Caco-2 (cell line): ENCODE measurements around the gene LHX4. TPM values are rescaled to one million over a fixed set of nuclear protein-coding genes. Genes with fewer than 3 reads are reported as not detected.

ENCODE experiments used
- BruUV-seq: library from RNA; stranded (reverse); fragments of 400-500 nt; replicated peaks from 2 replicates; lab custom pipeline; 2021; lab: Mats Ljungman, UMichigan
- CTCF ChIA-PET: fragments of 300-600 bp; sonication (Branson Sonifier 250); formaldehyde crosslinking; loops from one replicate; lab custom pipeline; 2022; ENCODE audit warnings: antibody characterized with exemption; lab: Charles Lee
- POLR2A ChIA-PET: fragments of 300-600 bp; sonication (Branson Sonifier 250); formaldehyde crosslinking; loops from one replicate; lab custom pipeline; 2022; ENCODE audit warnings: antibody characterized with exemption; lab: Charles Lee
- DNase-seq, 2 experiments: peaks; one replicate each; pipeline versions ENCODE4 v3.0.0 to v3.0.0-alpha.2; 2020 to 2022
- H3K27me3 ChIP-seq: replicated peaks from 2 replicates; pipeline ENCODE4 v1.6.0; 2011; ENCODE audit warnings: low read length; ENCODE audit not compliant: control insufficient read depth, insufficient read depth
- H3K36me3 ChIP-seq: 2 replicates; pipeline ENCODE4 v1.5.1; 2011; ENCODE audit warnings: low read length; ENCODE audit not compliant: control insufficient read depth, insufficient read depth
- H3K4me1 ChIP-seq: fragments of 250-450 bp; sonication (Bioruptor Pico); 2 replicates; pipeline ENCODE4 v1.5.1; 2020; ENCODE audit warnings: mild to moderate bottlenecking
- H3K4me3 ChIP-seq: 2 replicates; pipeline ENCODE4 v1.5.1; 2011; ENCODE audit warnings: low read depth, mild to moderate bottlenecking, control low read depth, low read length
- H3K9me3 ChIP-seq: fragments of 250-450 bp; sonication (Bioruptor Pico); 2 replicates; pipeline ENCODE4 v1.5.1; 2020; ENCODE audit warnings: mild to moderate bottlenecking, moderate library complexity
- H3K27ac Mint-ChIP-seq: one replicate; pipeline ENCODE4 v1.8.0; 2022; ENCODE audit warnings: mixed read lengths; ENCODE audit not compliant: unreplicated experiment
- H3K27me3 Mint-ChIP-seq: one replicate; pipeline ENCODE4 v1.8.0; 2022; ENCODE audit warnings: mixed read lengths; ENCODE audit not compliant: insufficient read depth, unreplicated experiment
- H3K36me3 Mint-ChIP-seq: one replicate; pipeline ENCODE4 v1.8.0; 2022; ENCODE audit warnings: mild to moderate bottlenecking, mixed read lengths; ENCODE audit not compliant: insufficient read depth, unreplicated experiment
- H3K4me1 Mint-ChIP-seq: one replicate; pipeline ENCODE4 v1.8.0; 2022; ENCODE audit warnings: low read depth, mixed read lengths; ENCODE audit not compliant: unreplicated experiment
- H3K4me3 Mint-ChIP-seq: one replicate; pipeline ENCODE4 v1.8.0; 2022; ENCODE audit warnings: mild to moderate bottlenecking, moderate library complexity, mixed read lengths; ENCODE audit not compliant: unreplicated experiment
- H3K9me3 Mint-ChIP-seq: one replicate; pipeline ENCODE4 v1.8.0; 2022; ENCODE audit warnings: mixed read lengths; ENCODE audit not compliant: unreplicated experiment
- intact Hi-C: fragments of 100-400 bp; cut with micrococcal nuclease; formaldehyde crosslinking; loops from one replicate; pipeline ENCODE4 v1.10.0; 2022; ENCODE audit not compliant: unreplicated experiment
- total RNA-seq: library from RNA; stranded (reverse); gene quantifications from 2 replicates; pipeline ENCODE4 v1.2.3, GENCODE V29; 2022
- TF ChIP-seq, protein P1 (sequence below), 2 experiments: fragments of 200-600 bp in 1 of 2; IDR thresholded peaks; 1 replicate in 1 of 2; 2 replicates in 1 of 2; pipeline versions ENCODE4 v1.5.1 to v1.8.0; 2011 to 2022; ENCODE audit warnings: antibody characterized with exemption in 1 of 2, control low read depth in 1 of 2, inconsistent platforms in 1 of 2, low read depth in 1 of 2, low read length in 1 of 2, mild to moderate bottlenecking in 1 of 2, moderate library complexity in 1 of 2; ENCODE audit not compliant: insufficient read depth in 1 of 2, severe bottlenecking in 1 of 2, unreplicated experiment in 1 of 2

The LHX4 gene
- total RNA-seq, 1 experiment from 2014 or later: 0.16 TPM

DNA sequence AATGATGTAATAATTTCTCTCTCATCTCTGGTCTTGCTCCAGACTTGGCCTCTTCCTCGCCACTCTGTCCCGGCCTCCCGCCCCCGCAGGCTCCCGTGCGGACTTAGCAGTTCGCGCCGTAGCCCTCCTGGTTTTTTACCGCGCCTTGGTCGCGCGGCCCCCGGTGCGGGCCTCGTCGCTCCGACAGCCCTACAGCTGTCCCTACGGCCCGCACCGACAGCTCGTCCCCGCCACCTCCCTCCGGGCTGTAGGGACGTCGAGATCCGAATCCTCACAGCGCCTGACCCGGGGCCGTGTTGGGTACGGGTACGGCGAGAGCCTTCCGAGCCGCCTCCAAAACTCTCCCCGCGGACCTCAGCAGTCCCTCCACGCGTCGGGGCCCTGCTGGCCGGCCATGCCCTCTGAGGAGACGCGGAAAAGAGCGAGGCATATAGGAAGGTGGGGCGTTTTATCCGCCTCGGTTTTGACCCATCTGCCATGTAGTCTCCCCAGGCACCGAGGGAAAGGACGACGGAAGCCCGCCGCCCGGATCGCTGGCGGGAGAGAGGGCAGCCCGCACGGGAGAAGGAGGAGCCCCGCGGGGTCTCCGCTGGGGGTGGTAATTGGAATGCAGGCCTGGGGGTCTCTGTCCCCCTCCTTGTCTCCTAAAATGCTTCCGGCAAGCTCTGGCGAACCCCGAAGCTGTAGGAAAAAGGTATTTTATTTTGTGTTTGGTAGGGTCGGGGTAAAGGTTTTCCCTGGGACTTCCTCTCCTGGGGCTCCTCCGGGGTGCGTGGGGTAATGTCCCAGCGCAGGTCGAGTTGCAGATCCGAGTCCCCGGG is 3.3 kb downstream of the LHX4 start:
- intact Hi-C loops: loop anchor here (5.0 kb wide), 1 partner anchor 46 kb away; no protein-coding TSS in a partner anchor
- POLR2A ChIA-PET: no interaction called here
- no TSS peak for BruUV-seq
- H3K4me3 Mint-ChIP-seq: peak overlapping the region; percentile 76
- no peaks in the 10 kb centered on the region for H3K36me3 Mint-ChIP-seq
- H3K9me3 Mint-ChIP-seq: no peaks in the 10 kb centered on the region
- no peak overlapping the region for H3K27ac Mint-ChIP-seq
- H3K4me3 ChIP-seq: no peak overlapping the region
- peaks cover 7% of the 10 kb centered on the region for H3K4me1 Mint-ChIP-seq
- no peaks in the 10 kb centered on the region for H3K9me3 ChIP-seq
- TF ChIP-seq, protein P1, sequence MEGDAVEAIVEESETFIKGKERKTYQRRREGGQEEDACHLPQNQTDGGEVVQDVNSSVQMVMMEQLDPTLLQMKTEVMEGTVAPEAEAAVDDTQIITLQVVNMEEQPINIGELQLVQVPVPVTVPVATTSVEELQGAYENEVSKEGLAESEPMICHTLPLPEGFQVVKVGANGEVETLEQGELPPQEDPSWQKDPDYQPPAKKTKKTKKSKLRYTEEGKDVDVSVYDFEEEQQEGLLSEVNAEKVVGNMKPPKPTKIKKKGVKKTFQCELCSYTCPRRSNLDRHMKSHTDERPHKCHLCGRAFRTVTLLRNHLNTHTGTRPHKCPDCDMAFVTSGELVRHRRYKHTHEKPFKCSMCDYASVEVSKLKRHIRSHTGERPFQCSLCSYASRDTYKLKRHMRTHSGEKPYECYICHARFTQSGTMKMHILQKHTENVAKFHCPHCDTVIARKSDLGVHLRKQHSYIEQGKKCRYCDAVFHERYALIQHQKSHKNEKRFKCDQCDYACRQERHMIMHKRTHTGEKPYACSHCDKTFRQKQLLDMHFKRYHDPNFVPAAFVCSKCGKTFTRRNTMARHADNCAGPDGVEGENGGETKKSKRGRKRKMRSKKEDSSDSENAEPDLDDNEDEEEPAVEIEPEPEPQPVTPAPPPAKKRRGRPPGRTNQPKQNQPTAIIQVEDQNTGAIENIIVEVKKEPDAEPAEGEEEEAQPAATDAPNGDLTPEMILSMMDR (IDR thresholded peaks at IDR 0.05; ENCODE audit: insufficient read depth in 1 of 2, low read depth in 1 of 2, low read length in 1 of 2, severe bottlenecking in 1 of 2, unreplicated experiment in 1 of 2): no peak
- H3K27me3 Mint-ChIP-seq: peaks cover 29% of the 10 kb centered on the region
- H3K27me3 ChIP-seq: peaks cover 19% of the 10 kb centered on the region
- H3K36me3 ChIP-seq: no peaks in the 10 kb centered on the region
- CTCF ChIA-PET: no interaction called here
- no peak for DNase-seq
- peaks cover 6% of the 10 kb centered on the region; the same call in 1 of the 2 replicates for H3K4me1 ChIP-seq

DNA sequence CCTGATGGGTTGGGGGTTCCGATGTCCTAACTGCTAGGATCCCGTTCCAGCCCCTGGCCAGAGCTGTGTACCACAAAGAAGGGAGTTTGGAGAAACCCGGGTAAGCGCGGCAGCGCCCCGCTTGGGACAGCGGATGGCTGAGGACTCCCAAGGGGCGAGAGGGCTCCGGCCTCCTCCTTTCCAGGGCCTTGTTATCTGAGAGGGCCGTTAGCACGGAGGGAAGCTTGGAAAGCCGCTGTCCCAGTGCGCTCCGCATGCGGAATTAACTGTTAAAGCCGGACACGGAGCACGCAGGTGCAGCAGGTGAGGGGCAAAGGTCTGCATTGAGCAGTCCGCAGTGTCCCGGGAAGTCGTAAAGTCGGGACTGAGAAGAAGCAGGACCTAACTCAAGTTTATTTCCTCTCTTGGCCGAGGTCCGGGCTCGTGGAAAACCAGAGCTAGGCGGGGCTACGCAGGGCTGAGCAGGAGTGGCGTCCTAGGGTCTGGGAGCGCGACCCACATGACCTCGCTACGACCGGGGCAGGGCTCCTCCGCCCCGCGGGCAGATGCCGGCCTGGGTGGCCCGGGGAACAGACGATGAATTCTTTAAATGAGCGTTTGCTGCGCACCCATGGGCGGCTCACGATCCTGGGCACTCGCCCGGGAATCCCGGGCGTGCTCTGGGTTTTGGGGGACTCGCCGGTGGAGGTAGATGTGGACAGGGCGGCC is 4.5 kb downstream of the LHX4 start:
- H3K4me1 Mint-ChIP-seq: peaks cover 7% of the 10 kb centered on the region
- ChIA-PET CTCF (interaction anchor here (1.1 kb wide), 1 partner anchor 46 kb away, joined by 4 read pairs; no protein-coding TSS in a partner anchor), POLR2A (no interaction called here)
- Histone ChIP-seq H3K27me3 (peaks cover 16% of the 10 kb centered on the region), H3K9me3 (no peaks in the 10 kb centered on the region), H3K4me3 (peak overlapping the region; percentile 42), H3K36me3 (no peaks in the 10 kb centered on the region), H3K4me1 (peaks cover 6% of the 10 kb centered on the region; the same call in 1 of the 2 replicates)
- no peaks in the 10 kb centered on the region for H3K36me3 Mint-ChIP-seq
- no peak overlapping the region for H3K27ac Mint-ChIP-seq
- BruUV-seq: no TSS peak
- no peaks in the 10 kb centered on the region for H3K9me3 Mint-ChIP-seq
- TF ChIP-seq, protein P1 (IDR thresholded peaks at IDR 0.05; ENCODE audit: insufficient read depth in 1 of 2, low read depth in 1 of 2, low read length in 1 of 2, severe bottlenecking in 1 of 2, unreplicated experiment in 1 of 2): peak in 1 of 2 experiments; percentile 10
- DNase-seq: peak; percentile 56 to 62
- peak overlapping the region; percentile 76 for H3K4me3 Mint-ChIP-seq
- intact Hi-C loops: loop anchor here (5.0 kb wide), 1 partner anchor 47 kb away; no protein-coding TSS in a partner anchor
- H3K27me3 Mint-ChIP-seq: peaks cover 30% of the 10 kb centered on the region

DNA sequence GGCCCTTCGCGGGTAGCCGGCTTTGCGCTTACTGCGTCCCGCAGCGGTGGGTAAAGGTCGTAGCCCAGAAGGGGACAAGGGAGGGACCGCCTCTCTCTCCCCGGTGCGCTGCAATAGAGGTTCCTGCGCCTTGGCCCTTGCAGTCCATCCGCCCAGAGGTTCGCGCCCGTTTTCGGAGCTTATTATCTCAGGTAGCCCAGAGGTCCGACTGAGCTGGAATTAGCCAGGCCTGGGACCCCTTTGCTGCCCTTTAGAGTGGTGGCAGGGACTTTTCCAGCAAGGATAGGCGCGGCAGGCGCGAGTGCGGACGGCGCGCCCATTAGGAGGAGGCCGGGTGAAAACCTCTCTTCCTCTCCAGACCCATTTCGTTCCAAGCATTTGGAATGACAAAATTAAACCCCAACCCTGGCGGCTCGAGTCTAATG is 5.0 kb downstream of the LHX4 start:
- peaks cover 7% of the 10 kb centered on the region for H3K4me1 Mint-ChIP-seq
- ChIA-PET POLR2A (no interaction called here), CTCF (interaction anchor here (1.1 kb wide), 1 partner anchor 47 kb away, joined by 4 read pairs; no protein-coding TSS in a partner anchor)
- H3K27me3 Mint-ChIP-seq: peaks cover 34% of the 10 kb centered on the region
- no peaks in the 10 kb centered on the region for H3K36me3 ChIP-seq
- no TSS peak for BruUV-seq
- H3K4me3 ChIP-seq: peak overlapping the region; percentile 42
- H3K4me3 Mint-ChIP-seq: peak overlapping the region; percentile 76
- H3K9me3 Mint-ChIP-seq: no peaks in the 10 kb centered on the region
- intact Hi-C loops: no loop called here
- TF ChIP-seq, protein P1 (IDR thresholded peaks at IDR 0.05; ENCODE audit: insufficient read depth in 1 of 2, low read depth in 1 of 2, low read length in 1 of 2, severe bottlenecking in 1 of 2, unreplicated experiment in 1 of 2): no peak
- DNase-seq: peak in 1 of 2 experiments; percentile 43
- peaks cover 18% of the 10 kb centered on the region for H3K27me3 ChIP-seq
- no peaks in the 10 kb centered on the region for H3K36me3 Mint-ChIP-seq
- H3K9me3 ChIP-seq: no peaks in the 10 kb centered on the region
- H3K27ac Mint-ChIP-seq: no peak overlapping the region
- H3K4me1 ChIP-seq: peaks cover 6% of the 10 kb centered on the region; the same call in 1 of the 2 replicates
